Activated naive CD4-positive, alpha-beta T cell treated with anti-CD3 and anti-CD28 coated beads, Interleukin-2, amount 10 ng/mL, durations not matched to agents 7 days and 5 days (primary cell): ENCODE data around the gene SLC27A1.
"Not testable (repeated sequence)": the region's sequence is repeated elsewhere in the genome, so short reads cannot be mapped to it uniquely, and the experiment has no call there.

Experiments
- CTCF ChIA-PET: fragments of 350-600 bp; sonication (Branson Sonifier 250); formaldehyde crosslinking; loops from one replicate; lab custom pipeline; 2021; ENCODE audit warnings: antibody characterized with exemption; lab: Charles Lee
- DNase-seq: peaks from one replicate; pipeline ENCODE4 v3.0.0-alpha.2; 2020
- H3K27ac Mint-ChIP-seq: one replicate; pipeline ENCODE4 v1.8.0; 2021; ENCODE audit warnings: mild to moderate bottlenecking, moderate library complexity, mixed read lengths
- H3K27me3 Mint-ChIP-seq: one replicate; pipeline ENCODE4 v1.8.0; 2021; ENCODE audit warnings: mild to moderate bottlenecking, mixed read lengths
- H3K36me3 Mint-ChIP-seq: one replicate; pipeline ENCODE4 v1.8.0; 2021; ENCODE audit warnings: mixed read lengths
- H3K4me1 Mint-ChIP-seq: one replicate; pipeline ENCODE4 v1.8.0; 2021; ENCODE audit warnings: mixed read lengths
- H3K4me3 Mint-ChIP-seq: one replicate; pipeline ENCODE4 v1.8.0; 2021; ENCODE audit warnings: mild to moderate bottlenecking, moderate library complexity, mixed read lengths
- H3K9me3 Mint-ChIP-seq: one replicate; pipeline ENCODE4 v1.8.0; 2021; ENCODE audit warnings: mixed read lengths

The SLC27A1 gene

DNA sequence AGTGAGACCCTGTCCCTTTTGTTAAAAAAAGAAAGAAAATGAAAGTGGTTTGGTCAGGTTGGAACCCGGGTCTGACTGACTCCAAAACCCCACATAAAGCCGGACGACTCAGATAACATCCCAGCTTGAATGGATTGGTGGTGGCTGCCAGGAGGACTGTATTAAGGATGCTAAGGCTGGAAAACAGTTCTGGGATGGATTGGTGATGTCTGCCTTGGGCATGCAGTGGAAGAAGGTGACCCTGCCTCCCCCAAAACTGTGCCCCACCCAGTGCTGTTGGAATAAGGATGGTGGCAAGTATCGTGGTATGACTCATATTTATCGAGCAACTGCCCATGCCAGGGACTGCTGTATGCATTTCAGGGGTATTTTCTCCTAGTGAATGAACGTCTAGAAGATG lies 66.6 kb downstream of the SLC27A1 start:
- Mint-ChIP-seq H3K27ac (no peak overlapping the region), H3K27me3 (peaks cover 52% of the 10 kb centered on the region), H3K4me3 (no peak overlapping the region), H3K36me3 (no peaks in the 10 kb centered on the region), H3K9me3 (peaks cover 1% of the 10 kb centered on the region), H3K4me1 (peaks cover 18% of the 10 kb centered on the region)
- no peak for DNase-seq
- CTCF ChIA-PET: interaction anchor here (1.0 kb wide), 1 partner anchor 41 kb away, joined by 3 read pairs; no protein-coding TSS in a partner anchor

- CTCF ChIA-PET: interaction anchor here (1.4 to 2.3 kb wide), 3 partner anchors 9 to 43 kb away, joined by 3 to 8 read pairs (median 5); no protein-coding TSS in a partner anchor
- Mint-ChIP-seq H3K4me3 (peak overlapping the region; percentile 59), H3K36me3 (no peaks in the 10 kb centered on the region), H3K9me3 (peaks cover 1% of the 10 kb centered on the region), H3K27ac (peak overlapping the region; percentile 58), H3K4me1 (peaks cover 18% of the 10 kb centered on the region), H3K27me3 (peaks cover 61% of the 10 kb centered on the region)
- DNase-seq: no peak
These were observed 68.4 kb downstream of the SLC27A1 start for GRCh38 chr19:17538684-17539237.

DNA sequence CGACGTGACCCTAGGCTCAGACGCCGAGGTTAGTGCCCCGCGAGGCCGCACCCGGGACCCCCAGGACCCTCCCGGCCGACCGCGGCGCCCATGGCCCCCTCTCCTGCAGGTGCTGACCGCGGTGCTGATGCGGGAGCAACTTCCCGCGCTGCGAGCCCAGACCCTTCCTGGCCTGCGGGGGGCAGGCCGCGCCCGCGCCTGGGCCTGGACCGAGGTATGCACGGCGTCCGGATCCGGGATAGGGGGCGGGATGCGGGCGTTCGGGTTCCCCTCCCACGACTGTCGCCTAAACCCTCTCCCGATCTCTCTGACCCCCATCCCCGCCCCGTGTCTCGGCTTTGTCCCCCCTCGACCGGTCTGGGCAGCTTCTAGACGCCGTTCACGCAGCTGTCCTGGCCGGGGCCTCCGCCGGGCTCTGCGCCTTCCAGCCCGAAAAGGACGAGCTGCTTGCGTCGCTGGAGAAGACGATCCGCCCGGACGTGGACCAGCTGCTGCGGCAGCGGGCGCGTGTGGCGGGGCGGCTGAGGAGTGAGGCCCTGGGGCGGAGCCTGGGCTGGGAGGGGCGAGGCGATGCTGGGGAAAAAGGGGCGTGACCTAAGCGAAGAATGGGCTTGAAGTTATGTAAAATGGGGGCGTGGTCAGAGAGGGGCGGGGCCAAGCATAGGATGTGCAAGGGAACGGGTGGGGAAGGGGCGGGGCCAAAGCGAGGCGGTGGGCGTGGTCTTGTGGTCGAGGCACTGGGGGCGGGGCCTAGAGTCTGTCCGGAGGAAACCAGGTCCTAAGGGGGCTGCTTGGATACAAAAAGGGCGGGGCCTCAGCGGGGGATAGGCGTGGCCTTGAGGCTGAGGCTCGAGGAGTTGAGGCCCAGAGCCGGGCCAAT lies 69.2 kb downstream of the SLC27A1 start:
- H3K9me3 Mint-ChIP-seq: peaks cover 1% of the 10 kb centered on the region
- H3K27me3 Mint-ChIP-seq: peaks cover 66% of the 10 kb centered on the region
- H3K36me3 Mint-ChIP-seq: no peaks in the 10 kb centered on the region
- H3K27ac Mint-ChIP-seq: peak overlapping the region; percentile 55
- H3K4me3 Mint-ChIP-seq: peak overlapping the region; percentile 74
- DNase-seq: peak; percentile 99
- CTCF ChIA-PET: interaction anchor here (0.7 to 2.3 kb wide), 4 partner anchors 10 to 44 kb away, joined by 3 to 8 read pairs (median 4); no protein-coding TSS in a partner anchor
- peaks cover 18% of the 10 kb centered on the region for H3K4me1 Mint-ChIP-seq

DNA sequence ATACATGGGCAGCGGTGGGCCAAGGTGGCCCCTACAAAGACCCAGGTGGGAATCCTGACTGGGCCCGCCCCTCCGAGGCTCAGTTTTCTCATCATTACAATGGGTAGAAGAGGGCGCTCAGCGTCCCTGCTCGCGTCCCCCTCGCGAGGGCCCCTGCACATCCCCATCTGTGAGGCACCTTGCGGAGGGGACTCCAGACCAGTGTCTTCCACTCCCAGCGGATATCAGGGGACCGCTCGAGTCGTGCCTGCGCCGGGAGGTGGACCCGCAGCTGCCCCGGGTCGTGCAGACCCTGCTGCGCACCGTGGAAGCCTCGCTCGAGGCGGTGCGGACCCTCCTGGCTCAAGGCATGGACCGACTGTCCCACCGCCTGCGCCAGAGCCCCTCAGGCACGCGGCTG lies 69.8 kb downstream of the SLC27A1 start:
- Mint-ChIP-seq H3K27ac (no peak overlapping the region), H3K36me3 (no peaks in the 10 kb centered on the region), H3K9me3 (peaks cover 1% of the 10 kb centered on the region), H3K4me3 (no peak overlapping the region), H3K27me3 (peaks cover 67% of the 10 kb centered on the region), H3K4me1 (peaks cover 18% of the 10 kb centered on the region)
- CTCF ChIA-PET: interaction anchor here (1.6 to 2.3 kb wide), 2 partner anchors 11 to 44 kb away, joined by 5 to 8 read pairs; no protein-coding TSS in a partner anchor
- no peak for DNase-seq

DNA sequence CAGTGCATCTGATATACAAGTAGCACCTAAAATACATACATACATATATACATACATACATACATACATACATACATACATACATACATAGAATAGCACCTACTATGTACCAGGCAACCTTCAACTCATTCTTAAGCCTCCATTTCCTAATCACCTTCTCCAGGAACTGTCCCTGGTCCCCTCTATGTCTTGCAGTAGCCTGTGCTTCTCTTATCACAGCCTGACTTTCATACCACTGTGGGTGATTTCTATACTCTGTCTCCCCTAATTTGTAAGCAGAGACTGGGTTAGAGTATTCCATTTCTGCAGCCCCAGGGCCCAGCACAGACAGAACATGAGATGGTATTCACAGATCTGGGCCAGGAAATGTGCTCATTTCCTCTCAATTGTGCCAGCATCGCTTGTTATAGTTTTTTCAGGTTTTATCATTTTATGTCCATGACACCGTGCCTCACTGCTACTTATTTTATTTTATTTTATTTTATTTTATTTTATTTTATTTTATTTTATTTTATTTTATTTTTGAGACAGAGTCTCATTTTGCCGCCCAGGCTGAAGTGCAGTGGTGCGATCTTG lies 70.9 kb downstream of the SLC27A1 start:
- Mint-ChIP-seq H3K36me3 (no peaks in the 10 kb centered on the region), H3K4me1 (peaks cover 18% of the 10 kb centered on the region), H3K27me3 (peaks cover 62% of the 10 kb centered on the region), H3K9me3 (peaks cover 1% of the 10 kb centered on the region), H3K4me3 (no peak overlapping the region), H3K27ac (peak overlapping the region; percentile 21)
- CTCF ChIA-PET: no interaction called here
- DNase-seq: no peak

DNA sequence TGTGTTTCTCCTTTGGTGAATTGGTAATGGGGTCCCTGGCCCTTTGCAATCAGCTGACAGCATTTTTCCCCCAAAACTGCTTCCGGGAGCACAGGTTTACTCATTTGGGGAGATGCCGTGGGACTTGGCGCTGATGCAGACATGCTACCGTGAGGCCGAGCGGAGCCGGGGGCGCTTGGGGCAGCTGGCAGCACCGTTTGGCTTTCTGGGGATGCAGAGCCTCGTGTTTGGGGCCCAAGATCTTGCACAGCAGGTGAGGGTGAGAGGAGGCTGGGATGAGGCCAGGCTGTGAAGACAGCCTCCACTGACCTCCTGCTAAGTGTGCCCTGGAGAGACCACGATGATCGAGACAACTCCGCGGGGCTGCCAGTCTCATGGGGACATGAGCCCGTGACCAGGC lies 71.7 kb downstream of the SLC27A1 start:
- H3K4me1 Mint-ChIP-seq: peaks cover 18% of the 10 kb centered on the region
- H3K4me3 Mint-ChIP-seq: no peak overlapping the region
- H3K27me3 Mint-ChIP-seq: peaks cover 56% of the 10 kb centered on the region
- no peaks in the 10 kb centered on the region for H3K36me3 Mint-ChIP-seq
- DNase-seq: no peak
- H3K27ac Mint-ChIP-seq: no peak overlapping the region
- H3K9me3 Mint-ChIP-seq: peaks cover 1% of the 10 kb centered on the region
- CTCF ChIA-PET: no interaction called here

DNA sequence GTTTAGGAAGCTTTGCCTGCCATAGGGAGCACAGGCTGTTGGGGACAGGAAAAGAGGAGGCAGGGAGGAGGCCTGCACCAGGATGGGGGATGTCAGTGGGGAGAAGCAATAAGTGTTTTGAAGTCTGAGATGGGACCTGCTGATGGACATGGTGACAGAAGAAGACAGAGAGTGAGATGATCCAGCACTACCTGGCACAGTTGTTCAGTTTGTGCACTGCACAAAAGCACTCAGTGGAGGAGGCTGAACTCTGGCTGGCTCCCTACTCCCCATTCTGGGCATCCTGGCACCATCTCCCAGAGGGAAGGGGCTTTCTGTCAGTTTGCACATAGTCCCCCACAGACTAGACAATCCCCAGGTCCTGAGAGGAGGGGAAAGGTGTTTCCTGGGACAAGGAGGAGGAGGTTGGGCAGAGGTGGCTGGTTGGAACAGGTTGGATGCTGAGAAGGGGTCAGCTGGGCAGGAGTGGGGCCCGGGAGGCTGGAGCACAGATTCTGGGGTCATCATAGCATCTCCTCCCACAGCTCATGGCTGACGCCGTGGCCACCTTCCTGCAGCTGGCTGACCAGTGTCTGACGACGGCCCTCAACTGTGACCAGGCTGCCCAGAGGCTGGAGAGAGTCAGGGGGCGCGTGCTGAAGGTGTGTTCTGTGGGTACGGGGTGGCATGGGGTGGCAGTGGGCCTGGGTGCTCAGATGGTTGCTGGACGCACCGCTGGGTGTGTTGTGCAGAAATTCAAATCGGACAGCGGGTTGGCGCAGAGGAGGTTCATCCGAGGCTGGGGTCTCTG lies 72.7 kb downstream of the SLC27A1 start:
- Mint-ChIP-seq H3K9me3 (peaks cover 1% of the 10 kb centered on the region), H3K4me3 (no peak overlapping the region), H3K36me3 (no peaks in the 10 kb centered on the region), H3K27me3 (peaks cover 48% of the 10 kb centered on the region), H3K4me1 (peaks cover 18% of the 10 kb centered on the region), H3K27ac (no peak overlapping the region)
- CTCF ChIA-PET: no interaction called here
- DNase-seq: no peak

- no peak for DNase-seq
- H3K27me3 Mint-ChIP-seq: peaks cover 39% of the 10 kb centered on the region
- no peaks in the 10 kb centered on the region for H3K36me3 Mint-ChIP-seq
- CTCF ChIA-PET: no interaction called here
- peaks cover 10% of the 10 kb centered on the region for H3K4me1 Mint-ChIP-seq
- H3K9me3 Mint-ChIP-seq: peaks cover 1% of the 10 kb centered on the region
- H3K27ac Mint-ChIP-seq: no peak overlapping the region
- H3K4me3 Mint-ChIP-seq: no peak overlapping the region
These were observed 73.7 kb downstream of the SLC27A1 start for GRCh38 chr19:17543986-17544385.

DNA sequence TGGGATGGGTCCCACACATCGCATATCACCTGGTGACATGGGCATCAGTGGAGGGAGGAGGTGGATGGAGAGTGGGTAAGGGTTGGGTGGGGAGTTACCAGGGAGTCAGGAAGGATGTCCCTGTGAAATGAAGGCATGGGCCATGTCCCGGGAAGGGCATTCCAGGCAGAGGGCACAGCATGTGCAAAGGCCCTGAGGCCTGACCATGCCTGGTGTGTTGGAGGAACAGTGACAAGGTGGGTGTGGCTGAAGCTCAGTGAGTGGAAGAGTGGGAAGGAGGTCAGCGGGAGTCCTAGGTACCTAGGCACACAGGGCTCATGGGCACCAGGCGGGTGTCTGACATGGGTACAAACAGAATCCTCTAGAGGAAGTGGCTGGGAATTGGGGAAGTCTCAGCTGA lies 74.1 kb downstream of the SLC27A1 start:
- Mint-ChIP-seq H3K27ac (no peak overlapping the region), H3K27me3 (peaks cover 39% of the 10 kb centered on the region), H3K36me3 (no peaks in the 10 kb centered on the region), H3K9me3 (peaks cover 1% of the 10 kb centered on the region), H3K4me3 (no peak overlapping the region), H3K4me1 (peaks cover 9% of the 10 kb centered on the region)
- CTCF ChIA-PET: no interaction called here
- no peak for DNase-seq

DNA sequence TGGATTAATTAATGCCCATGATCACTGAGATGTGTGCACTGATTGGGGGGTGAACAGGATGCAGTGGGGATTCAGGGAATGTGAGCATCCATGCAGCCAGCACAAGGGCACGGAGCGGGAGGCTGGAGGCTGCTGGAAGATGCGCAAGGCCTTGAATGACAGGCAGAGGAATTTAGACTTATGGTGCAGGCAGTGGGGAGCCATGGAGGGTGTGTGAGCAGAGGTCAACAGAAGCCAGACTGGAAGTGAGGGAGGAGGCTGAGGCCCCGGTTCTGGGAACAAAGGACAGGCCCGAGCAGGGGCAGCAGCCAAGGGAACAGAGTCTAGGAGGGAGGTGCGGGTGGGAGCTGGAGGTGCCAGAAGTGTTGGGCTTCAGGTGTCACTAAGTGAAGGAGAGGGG lies 77.8 kb downstream of the SLC27A1 start:
- Mint-ChIP-seq H3K9me3 (no peaks in the 10 kb centered on the region), H3K27me3 (peaks cover 28% of the 10 kb centered on the region), H3K4me3 (no peak overlapping the region), H3K36me3 (no peaks in the 10 kb centered on the region), H3K27ac (no peak overlapping the region), H3K4me1 (no peaks in the 10 kb centered on the region)
- CTCF ChIA-PET: no interaction called here
- no peak for DNase-seq

DNA sequence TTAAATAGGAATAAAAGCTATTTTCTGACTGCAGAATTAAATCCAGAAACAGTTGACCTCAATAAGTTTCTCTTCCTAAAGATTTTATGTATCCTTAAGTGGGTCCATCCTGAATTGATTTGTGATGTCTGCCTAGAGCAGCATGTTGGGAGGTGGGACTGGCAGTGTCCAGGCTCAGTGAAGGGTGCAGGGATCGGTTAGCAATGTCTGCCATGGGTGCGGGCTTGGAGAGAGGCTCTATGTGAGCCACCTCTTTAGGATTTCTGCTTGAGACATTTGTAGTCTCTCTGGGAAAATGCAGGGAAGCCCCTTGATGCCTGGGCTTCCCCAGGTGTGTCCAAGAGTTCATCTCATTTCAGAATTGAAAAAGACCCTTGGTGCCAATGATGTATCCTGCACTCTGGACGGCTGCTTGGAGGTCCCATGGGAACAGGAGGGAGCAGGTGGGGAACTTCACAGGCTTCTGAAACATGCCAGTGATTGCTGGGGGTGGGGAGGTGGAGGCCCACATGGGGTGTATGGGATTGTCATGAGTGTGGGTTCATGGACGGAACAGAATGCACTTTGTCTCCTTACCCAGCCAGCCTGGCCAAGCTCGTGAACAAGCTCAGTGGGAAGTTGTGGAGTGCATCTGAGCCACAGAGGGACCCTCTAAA lies 78.9 kb downstream of the SLC27A1 start:
- Mint-ChIP-seq H3K4me1 (peaks cover 4% of the 10 kb centered on the region), H3K4me3 (no peak overlapping the region), H3K36me3 (no peaks in the 10 kb centered on the region), H3K27ac (no peak overlapping the region), H3K27me3 (peaks cover 25% of the 10 kb centered on the region), H3K9me3 (no peaks in the 10 kb centered on the region)
- CTCF ChIA-PET: interaction anchor here (0.5 to 1.1 kb wide), 3 partner anchors 39 to 257 kb away, joined by 3 read pairs; no protein-coding TSS in a partner anchor
- no peak for DNase-seq

DNA sequence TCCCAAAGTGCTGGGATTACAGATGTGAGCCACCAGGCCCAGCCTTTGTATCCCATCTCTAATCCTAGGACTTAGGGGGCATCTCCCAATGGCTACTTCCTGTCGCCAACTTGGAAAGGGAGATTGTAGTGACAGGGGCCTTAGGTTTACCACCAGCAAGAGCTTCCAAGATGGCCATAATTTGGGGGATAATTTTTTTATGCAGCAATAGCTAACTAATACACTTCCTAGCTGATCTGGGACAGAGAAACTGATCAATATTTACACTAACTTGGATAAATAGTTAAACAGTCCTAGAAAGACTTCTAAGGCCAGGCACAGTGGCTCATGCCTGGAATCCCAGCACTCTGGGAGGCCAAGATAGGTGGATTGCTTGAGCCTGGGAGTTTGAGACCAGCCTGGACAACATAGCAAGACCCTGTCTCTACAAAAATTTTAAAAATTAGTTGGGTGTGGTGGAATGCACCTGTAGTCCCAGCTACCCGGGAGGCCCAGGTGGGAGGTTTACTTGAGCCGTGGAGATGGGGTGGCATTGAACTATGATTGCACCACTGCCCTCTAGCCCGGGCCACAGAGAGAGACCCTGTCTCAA lies 79.8 kb downstream of the SLC27A1 start:
- peaks cover 9% of the 10 kb centered on the region for H3K4me1 Mint-ChIP-seq
- no peaks in the 10 kb centered on the region for H3K9me3 Mint-ChIP-seq
- CTCF ChIA-PET: interaction anchor here (0.6 to 0.8 kb wide), 3 partner anchors 54 to 258 kb away, joined by 3 to 4 read pairs (median 3); no protein-coding TSS in a partner anchor
- no peak overlapping the region for H3K4me3 Mint-ChIP-seq
- no peak for DNase-seq
- H3K36me3 Mint-ChIP-seq: no peaks in the 10 kb centered on the region
- peaks cover 21% of the 10 kb centered on the region for H3K27me3 Mint-ChIP-seq
- no peak overlapping the region for H3K27ac Mint-ChIP-seq

- DNase-seq, H3K36me3 Mint-ChIP-seq, CTCF ChIA-PET, H3K9me3 Mint-ChIP-seq, H3K27ac Mint-ChIP-seq, H3K4me3 Mint-ChIP-seq: not testable (repeated sequence)
- H3K4me1 Mint-ChIP-seq: peaks cover 24% of the 10 kb centered on the region
- H3K27me3 Mint-ChIP-seq: peaks cover 21% of the 10 kb centered on the region
These were observed 82.4 kb downstream of the SLC27A1 start for GRCh38 chr19:17552735-17553134.
